Liver (tissue), 9 donors: Measurements from ENCODE around the gene PITPNM3. TPM values are rescaled to one million over a fixed set of nuclear protein-coding genes. Genes with fewer than 3 reads are reported as not detected.

Experiments
- DNase-seq: peaks from one replicate; pipeline ENCODE4 v3.0.0-alpha.2; 2017; ENCODE audit warnings: low spot score
- H3K27ac ChIP-seq, 2 donors: one replicate each; pipeline ENCODE4 v1.7.0; 2013; ENCODE audit warnings: inconsistent platforms in 2 of 2, low read length in 2 of 2, control low read depth in 1 of 2, low read depth in 1 of 2, mild to moderate bottlenecking in 1 of 2
- H3K27me3 ChIP-seq, 4 donors: one replicate each; pipeline versions ENCODE4 v1.6.1 to v1.7.0; 2013; ENCODE audit warnings: low read length in 3 of 4, inconsistent platforms in 1 of 4, mild to moderate bottlenecking in 1 of 4, moderate library complexity in 1 of 4; ENCODE audit not compliant: control insufficient read depth in 4 of 4, insufficient read depth in 4 of 4
- H3K36me3 ChIP-seq, 4 donors: one replicate each; pipeline versions ENCODE4 v1.6.1 to v1.7.0; 2013; ENCODE audit warnings: low read length in 3 of 4, mild to moderate bottlenecking in 3 of 4, low read depth in 1 of 4, moderate library complexity in 1 of 4; ENCODE audit not compliant: control insufficient read depth in 4 of 4, insufficient read depth in 3 of 4
- H3K4me1 ChIP-seq, 4 donors: one replicate each; pipeline versions ENCODE4 v1.6.1 to v1.7.0; 2013; ENCODE audit warnings: low read length in 3 of 4, mild to moderate bottlenecking in 3 of 4, moderate library complexity in 1 of 4; ENCODE audit not compliant: control insufficient read depth in 4 of 4, insufficient read depth in 4 of 4
- H3K4me3 ChIP-seq, 3 donors: one replicate each; pipeline versions ENCODE4 v1.6.1 to v1.7.0; 2013; ENCODE audit warnings: low read length in 3 of 3, control low read depth in 1 of 3, low read depth in 1 of 3, mild to moderate bottlenecking in 1 of 3
- H3K9ac ChIP-seq, 2 donors: one replicate each; pipeline ENCODE4 v1.7.0; 2013; ENCODE audit warnings: low read length in 2 of 2, mild to moderate bottlenecking in 2 of 2, moderate library complexity in 2 of 2, control low read depth in 1 of 2, low read depth in 1 of 2
- H3K9me3 ChIP-seq, 4 donors: one replicate each; pipeline versions ENCODE4 v1.6.1 to v1.7.0; 2013; ENCODE audit warnings: low read length in 3 of 4; ENCODE audit not compliant: control insufficient read depth in 4 of 4
- CTCF ChIP-seq: fragments of 150-350 bp; IDR thresholded peaks from 2 replicates; pipeline ENCODE4 v1.5.1; 2017; ENCODE audit warnings: improper control_type of control experiment, low read depth, low read length; ENCODE audit not compliant: missing input control
- EGR1 ChIP-seq, 2 donors: IDR thresholded peaks; 2 replicates each; pipeline ENCODE4 v1.6.1; 2016 to 2018; ENCODE audit warnings: antibody characterized with exemption in 2 of 2, low read depth in 2 of 2
- FOXA1 ChIP-seq: IDR thresholded peaks from 2 replicates; pipeline ENCODE4 v1.6.1; 2016; ENCODE audit warnings: antibody characterized with exemption
- GABPA ChIP-seq, 2 donors: IDR thresholded peaks in 1 of 2; conservative IDR thresholded peaks in 1 of 2; 2 replicates each; pipeline ENCODE4 v1.6.1; 2016; ENCODE audit warnings: antibody characterized with exemption in 2 of 2, mild to moderate bottlenecking in 1 of 2, moderate library complexity in 1 of 2
- HNF4A ChIP-seq, 2 donors: conservative IDR thresholded peaks; 2 replicates each; pipeline ENCODE4 v1.6.1; 2016; ENCODE audit warnings: antibody characterized with exemption in 2 of 2, mild to moderate bottlenecking in 2 of 2
- HNF4G ChIP-seq: IDR thresholded peaks from 2 replicates; pipeline ENCODE4 v1.6.1; 2016; ENCODE audit warnings: antibody characterized with exemption
- JUND ChIP-seq, 2 donors: IDR thresholded peaks; 2 replicates each; pipeline ENCODE4 v1.6.1; 2016; ENCODE audit warnings: antibody characterized with exemption in 2 of 2
- MAX ChIP-seq: IDR thresholded peaks from 2 replicates; pipeline ENCODE4 v1.6.1; 2016; ENCODE audit warnings: antibody characterized with exemption
- NR2F2 ChIP-seq: IDR thresholded peaks from 2 replicates; pipeline ENCODE4 v1.6.1; 2016; ENCODE audit warnings: antibody characterized with exemption
- RXRA ChIP-seq, 2 donors: IDR thresholded peaks; 2 replicates each; pipeline ENCODE4 v1.6.1; 2017 to 2018; ENCODE audit warnings: antibody characterized with exemption in 2 of 2, mild to moderate bottlenecking in 1 of 2
- SP1 ChIP-seq: IDR thresholded peaks from 2 replicates; pipeline ENCODE4 v1.6.1; 2018; ENCODE audit warnings: antibody characterized with exemption, mild to moderate bottlenecking
- TAF1 ChIP-seq: conservative IDR thresholded peaks from 2 replicates; pipeline ENCODE4 v1.6.1; 2016; ENCODE audit warnings: antibody characterized with exemption, mild to moderate bottlenecking
- YY1 ChIP-seq: IDR thresholded peaks from 2 replicates; pipeline ENCODE4 v1.6.1; 2016; ENCODE audit warnings: antibody characterized with exemption, mild to moderate bottlenecking
- WGBS: extraction: QIAGEN DNeasy Blood & Tissue Kit; methylation state at CpG from one replicate; pipeline ENCODE4 v1.1.7; 2013; 5-methylcytosine and 5-hydroxymethylcytosine counted together
- polyA plus RNA-seq, 2 donors: library from polyadenylated mRNA; stranded (reverse) in 1 of 2; unstranded in 1 of 2; fragments of 200-250 nt in 1 of 2; fragments of >200 nt in 1 of 2; fragmentation: Nextera tagmentation in 1 of 2; extraction: Ambion mirVana in 1 of 2; gene quantifications; one replicate each; pipeline versions ENCODE4 v1.2.1 to v1.2.3, GENCODE V29; 2013 to 2015
- total RNA-seq, 2 donors: library from RNA; depleted of rRNA; stranded (reverse); fragments of >200 nt; gene quantifications; one replicate each; pipeline ENCODE4 v1.2.3, GENCODE V29; 2014
- TF ChIP-seq, protein P1 (sequence below): IDR thresholded peaks from 2 replicates; pipeline ENCODE4 v1.6.1; 2016; ENCODE audit warnings: antibody characterized with exemption
- donor health status: healthy.
- donor health status: healthy.
- donor health status: healthy.
- donor health status: healthy.
- donor health status: healthy.

Gene PITPNM3
- total and polyA plus RNA-seq, 4 donors = 1.5 to 5.0 (median 1.8) TPM

- Histone ChIP-seq H3K9ac (no peak overlapping the region), H3K36me3 (no peaks in the 10 kb centered on the region), H3K4me3 (no peak overlapping the region), H3K27me3 (no peaks in the 10 kb centered on the region), H3K27ac (no peak overlapping the region), H3K4me1 (no peaks in the 10 kb centered on the region), H3K9me3 (no peaks in the 10 kb centered on the region)
- no peak for DNase-seq
- 74% methylated on average over 19 of the region's 19 CpGs for WGBS
- TF ChIP-seq FOXA1 (no peak), JUND (IDR thresholded peaks at IDR 0.05) (no peak), SP1 (no peak), TAF1 (no peak), EGR1 (IDR thresholded peaks at IDR 0.05; ENCODE audit: low read depth in 2 of 2) (no peak), GABPA (IDR thresholded peaks at IDR 0.05 in 1 of 2, conservative IDR thresholded peaks at IDR 0.05 in 1 of 2) (no peak), RXRA (IDR thresholded peaks at IDR 0.05) (no peak), MAX (no peak), HNF4G (no peak), YY1 (no peak), NR2F2 (no peak), CTCF (no peak)
- TF ChIP-seq, protein P1, sequence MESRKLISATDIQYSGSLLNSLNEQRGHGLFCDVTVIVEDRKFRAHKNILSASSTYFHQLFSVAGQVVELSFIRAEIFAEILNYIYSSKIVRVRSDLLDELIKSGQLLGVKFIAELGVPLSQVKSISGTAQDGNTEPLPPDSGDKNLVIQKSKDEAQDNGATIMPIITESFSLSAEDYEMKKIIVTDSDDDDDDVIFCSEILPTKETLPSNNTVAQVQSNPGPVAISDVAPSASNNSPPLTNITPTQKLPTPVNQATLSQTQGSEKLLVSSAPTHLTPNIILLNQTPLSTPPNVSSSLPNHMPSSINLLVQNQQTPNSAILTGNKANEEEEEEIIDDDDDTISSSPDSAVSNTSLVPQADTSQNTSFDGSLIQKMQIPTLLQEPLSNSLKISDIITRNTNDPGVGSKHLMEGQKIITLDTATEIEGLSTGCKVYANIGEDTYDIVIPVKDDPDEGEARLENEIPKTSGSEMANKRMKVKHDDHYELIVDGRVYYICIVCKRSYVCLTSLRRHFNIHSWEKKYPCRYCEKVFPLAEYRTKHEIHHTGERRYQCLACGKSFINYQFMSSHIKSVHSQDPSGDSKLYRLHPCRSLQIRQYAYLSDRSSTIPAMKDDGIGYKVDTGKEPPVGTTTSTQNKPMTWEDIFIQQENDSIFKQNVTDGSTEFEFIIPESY = no peak
Observed at GRCh38 chr17:6471531-6472465, 84.6 kb downstream of the PITPNM3 start.

DNA sequence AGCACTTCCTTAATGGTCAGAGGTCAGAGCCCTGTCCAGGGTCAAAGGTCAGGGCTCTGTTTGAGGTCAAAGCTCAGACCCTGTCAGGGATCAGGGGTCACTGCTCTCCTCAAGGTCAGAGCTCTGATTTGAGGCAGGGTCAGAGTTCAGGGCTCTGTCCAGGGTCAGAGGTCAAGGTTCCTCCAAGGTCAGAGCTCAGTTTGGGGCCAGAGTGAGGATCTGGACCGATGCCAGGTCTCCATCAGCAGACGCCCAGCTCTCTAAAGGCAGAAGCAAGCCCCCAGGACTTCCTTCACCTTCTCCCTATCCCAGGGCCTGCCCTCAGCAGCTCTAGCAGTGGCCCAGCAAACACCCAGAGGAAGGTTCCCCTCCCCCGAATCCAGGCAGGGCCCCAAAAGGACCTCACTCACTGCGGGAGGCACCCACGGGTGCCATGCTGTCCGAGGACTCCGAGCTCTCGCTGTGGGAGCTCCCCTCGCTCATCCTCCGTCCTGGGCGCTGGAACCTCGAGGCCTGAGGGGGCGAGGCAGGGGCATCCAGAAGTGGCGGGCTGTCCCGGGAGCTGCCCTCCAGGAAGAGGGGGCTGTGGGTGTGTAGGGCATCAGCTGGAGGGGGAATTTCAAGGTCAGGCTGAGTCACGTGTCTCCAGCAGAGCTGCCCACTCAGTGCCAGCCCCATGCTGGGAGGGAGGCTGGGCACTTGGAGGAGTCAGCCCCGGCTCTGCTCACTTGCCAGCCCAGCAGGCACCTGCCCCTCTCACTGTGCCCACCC is 85.4 kb downstream of the PITPNM3 start:
- Histone ChIP-seq H3K4me1 (no peaks in the 10 kb centered on the region), H3K27me3 (no peaks in the 10 kb centered on the region), H3K36me3 (no peaks in the 10 kb centered on the region), H3K4me3 (no peak overlapping the region), H3K9ac (no peak overlapping the region), H3K9me3 (no peaks in the 10 kb centered on the region), H3K27ac (no peak overlapping the region)
- no peak for TF ChIP-seq SP1
- no peak for TF ChIP-seq FOXA1
- peak in 1 of 2 donors; percentile 29 for TF ChIP-seq HNF4A (conservative IDR thresholded peaks at IDR 0.05)
- no peak for TF ChIP-seq EGR1 (IDR thresholded peaks at IDR 0.05; ENCODE audit: low read depth in 2 of 2)
- TF ChIP-seq NR2F2 = peak; percentile 99
- TF ChIP-seq RXRA (IDR thresholded peaks at IDR 0.05) = peak in 1 of 2 donors; percentile 50
- DNase-seq = no peak
- WGBS = 92% methylated on average over 17 of the region's 17 CpGs
